T-helper 1 cell (primary cell): ENCODE data around the gene CCND1.
"Not testable (repeated sequence)": the region's sequence is repeated elsewhere in the genome, so short reads cannot be mapped to it uniquely, and the experiment has no call there.

ENCODE experiments used
- DNase-seq, 5 donors: peaks; one replicate each; pipeline ENCODE4 v3.0.0-alpha.2; 2012 to 2020

The CCND1 gene

DNA sequence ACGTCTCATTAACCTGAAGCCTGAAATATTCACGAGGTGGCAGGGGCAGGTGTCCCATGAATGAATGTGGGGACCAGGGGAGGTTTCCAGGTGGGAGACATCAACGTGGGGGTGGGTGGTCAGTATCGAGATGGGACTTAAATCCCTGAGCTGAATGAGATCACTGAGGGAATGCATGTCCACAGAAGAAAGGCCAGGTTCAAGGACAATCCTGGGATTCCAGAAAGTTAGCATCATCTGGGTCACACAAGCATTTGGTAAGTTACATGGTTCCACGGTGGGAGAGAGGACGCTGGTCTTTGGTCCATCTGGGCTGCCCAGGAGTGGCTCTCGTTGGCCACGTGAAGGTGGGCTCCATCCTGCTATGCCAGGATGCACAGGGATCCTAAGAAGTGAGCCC is 22.7 kb upstream of the CCND1 start:
- no peak for DNase-seq

DNA sequence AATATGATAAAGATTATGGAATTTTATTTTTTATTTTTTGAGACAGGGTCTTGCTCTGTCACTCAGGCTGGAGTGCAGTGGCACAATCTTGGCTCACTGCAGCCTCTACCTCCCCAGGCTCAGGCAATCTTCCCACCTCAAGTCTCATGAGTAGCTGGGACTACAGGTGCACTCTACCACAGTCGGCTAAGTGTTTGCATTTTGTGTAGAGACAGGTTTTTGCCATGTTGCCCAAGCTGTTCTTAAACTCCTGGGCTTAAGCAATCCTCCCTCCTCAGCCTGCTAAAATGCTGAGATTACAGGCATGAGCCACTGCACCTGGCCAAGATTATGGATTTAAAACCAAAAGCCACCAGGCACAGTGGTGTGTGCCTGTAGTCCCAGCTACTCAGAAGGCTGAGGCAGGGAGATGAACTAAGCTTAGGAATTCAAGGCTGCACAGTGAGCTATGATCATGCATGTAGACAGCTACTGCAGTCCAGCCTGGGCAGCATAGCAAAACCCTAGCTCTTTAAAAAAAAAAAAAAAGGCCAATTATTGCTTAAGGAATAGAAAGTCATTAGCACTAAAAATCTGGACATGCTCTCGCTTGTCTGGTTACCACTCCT is 20.2 kb upstream of the CCND1 start:
- no peak for DNase-seq

DNA sequence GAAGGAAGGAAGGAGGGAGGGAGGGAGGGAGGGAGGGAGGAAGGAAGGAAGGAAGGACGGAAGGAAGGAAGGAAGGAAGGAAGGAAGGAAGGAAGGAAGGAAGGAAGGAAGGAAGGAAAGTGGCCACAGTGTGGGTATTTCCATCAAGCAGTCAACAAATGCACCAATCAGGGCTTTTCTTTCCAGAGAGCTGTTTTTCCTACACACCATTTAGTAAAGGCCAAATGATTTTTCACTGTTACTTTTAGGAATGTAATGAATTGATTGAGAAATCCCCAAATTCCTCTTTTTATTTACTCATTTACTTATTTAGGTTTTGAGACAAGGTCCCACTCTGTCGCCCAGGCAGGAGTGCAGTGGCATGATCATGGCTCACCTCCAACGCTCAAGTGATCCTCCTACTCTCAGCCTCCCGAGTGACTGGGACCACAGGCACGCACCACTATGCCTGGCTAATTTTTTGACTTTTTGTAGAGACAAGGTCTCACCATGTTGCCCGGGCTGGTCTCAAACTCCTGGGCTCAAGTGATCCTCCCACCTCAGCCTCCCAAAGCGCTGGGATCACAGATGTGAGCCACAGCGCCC is 18.8 kb upstream of the CCND1 start:
- not testable (repeated sequence) for DNase-seq

DNA sequence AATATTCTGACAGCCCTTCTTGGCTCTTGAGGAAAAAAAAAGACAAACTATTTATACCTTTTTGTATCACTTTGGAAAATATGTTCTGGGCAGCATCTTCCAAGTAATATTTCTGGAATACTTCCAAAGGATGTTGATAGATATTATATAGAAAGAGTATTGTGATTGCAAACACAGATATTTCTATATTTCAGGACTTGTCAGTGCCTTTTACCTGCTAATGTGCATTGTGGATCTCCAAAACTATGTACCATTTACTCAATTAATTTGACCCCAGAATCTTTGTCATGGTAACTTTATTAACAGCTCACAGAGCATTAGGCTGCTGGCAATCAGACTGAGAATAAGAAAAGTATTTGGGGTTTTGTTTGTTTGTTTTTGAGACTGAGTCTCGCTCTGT is 16.7 kb upstream of the CCND1 start:
- DNase-seq: no peak

DNA sequence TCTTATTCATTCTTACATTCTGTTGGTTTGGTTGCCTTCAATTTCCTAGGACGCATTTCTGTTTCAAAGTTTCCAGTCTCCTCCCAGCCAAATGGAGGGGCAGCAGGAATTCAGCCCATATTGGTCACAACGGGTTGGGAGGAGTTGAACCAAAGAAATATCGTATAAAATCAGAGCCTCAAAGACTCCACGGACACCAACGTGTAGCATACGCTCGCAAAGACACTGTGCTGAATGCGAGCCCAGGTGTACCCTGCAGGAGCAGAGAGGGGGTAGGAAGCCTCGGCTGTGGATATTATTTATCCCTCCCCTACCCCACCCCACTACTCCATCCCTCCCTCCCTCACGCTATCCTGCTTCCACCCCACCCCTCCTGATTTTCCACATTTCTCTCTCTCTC is 15.5 kb upstream of the CCND1 start:
- DNase-seq: no peak

DNA sequence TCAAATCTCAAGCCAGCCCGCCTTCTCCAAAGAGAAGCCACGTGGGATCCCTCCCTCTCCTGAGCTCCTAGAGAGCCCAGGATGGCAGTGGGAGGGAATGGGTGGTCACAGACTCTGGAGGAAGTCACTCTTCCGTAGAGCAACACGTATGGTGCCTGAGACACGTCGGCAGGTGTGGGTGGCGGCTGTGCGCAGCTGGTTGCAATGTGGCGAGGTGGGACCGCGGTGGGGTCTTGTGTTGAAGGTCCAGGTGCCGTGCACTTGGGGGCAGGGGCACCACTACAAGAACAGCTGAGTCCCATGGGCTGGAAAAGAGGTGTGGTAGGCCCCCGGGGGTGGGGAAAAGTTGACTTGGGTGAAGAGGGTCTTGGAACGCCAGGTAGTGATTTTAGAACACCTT is 13.4 kb upstream of the CCND1 start:
- DNase-seq: no peak

DNA sequence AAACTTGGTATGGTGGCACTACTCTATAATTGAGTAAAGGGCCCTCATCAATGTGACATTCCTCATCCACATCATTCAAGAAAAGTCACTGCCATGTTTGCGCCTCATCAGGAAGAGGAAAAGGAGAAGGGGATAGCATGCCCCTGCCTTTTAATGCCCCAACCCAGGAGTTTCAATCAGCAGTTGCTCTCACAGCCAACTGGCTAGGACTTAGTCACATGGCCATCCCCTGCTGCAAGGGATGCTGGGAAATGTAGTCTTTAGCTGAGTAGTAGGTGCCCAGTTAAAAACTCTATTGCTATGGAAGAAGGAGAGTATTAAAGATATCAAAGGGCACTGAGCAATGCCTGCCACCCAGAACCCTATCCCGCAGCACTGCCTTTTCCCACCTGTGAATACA is 10.9 kb upstream of the CCND1 start:
- DNase-seq: no peak

DNA sequence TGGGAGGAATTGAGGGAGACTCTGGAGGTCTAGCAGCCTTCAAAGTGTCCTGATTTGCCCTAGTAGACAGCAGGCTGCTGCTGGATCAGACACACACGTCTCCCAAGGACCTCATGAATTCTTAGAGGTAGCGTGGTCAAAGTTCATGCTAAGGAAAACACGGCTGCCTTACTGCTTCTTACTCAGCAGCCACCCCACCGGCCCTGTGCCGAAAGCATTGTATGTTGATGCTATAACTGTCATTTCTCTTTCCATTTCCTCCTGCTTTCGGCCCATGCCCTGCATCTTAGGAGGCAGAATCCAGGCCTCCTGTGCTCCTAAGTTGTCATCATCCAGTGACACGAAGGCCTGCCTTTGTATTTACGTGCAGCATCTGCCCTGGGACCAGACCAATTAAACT is 10.5 kb upstream of the CCND1 start:
- no peak for DNase-seq

DNA sequence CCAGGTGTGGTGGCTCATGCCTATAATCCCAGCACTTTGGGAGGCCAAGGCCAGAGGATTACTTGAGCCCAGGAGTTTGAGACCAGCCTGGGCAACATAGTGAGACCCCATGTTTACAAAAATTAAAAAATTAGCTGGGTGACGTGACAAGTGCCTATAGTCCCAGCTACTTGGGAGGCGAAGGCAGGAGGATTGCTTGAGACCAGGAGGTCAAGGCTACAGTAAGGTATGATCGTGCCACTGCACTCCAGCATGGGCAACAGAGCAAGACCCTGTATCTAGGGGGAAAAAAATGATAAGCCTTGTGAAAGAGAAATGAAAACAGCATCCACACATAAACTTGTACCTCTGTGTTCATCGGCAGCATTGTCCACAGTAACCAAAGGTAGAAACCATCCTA is 8.1 kb upstream of the CCND1 start:
- no peak for DNase-seq

DNA sequence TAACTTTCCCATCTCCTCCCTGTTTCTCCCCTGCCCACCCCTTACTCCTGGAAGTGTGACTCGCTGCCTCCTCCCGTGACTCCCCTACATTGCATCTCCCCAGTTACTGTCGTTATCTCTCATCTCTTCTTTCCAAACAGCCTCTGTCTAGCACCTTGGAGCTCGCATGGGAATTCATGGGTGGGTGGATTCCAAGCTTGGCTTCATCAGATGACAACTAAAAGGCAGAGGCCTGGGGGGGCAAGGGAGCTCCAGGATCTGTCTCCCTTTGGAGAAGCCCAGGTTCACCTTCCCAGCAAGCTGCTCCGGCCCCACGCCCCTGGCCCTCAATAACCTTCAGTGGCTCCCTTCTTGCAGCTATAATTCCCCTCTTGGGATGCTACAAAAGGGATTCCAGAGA is 6.9 kb upstream of the CCND1 start:
- no peak for DNase-seq

DNA sequence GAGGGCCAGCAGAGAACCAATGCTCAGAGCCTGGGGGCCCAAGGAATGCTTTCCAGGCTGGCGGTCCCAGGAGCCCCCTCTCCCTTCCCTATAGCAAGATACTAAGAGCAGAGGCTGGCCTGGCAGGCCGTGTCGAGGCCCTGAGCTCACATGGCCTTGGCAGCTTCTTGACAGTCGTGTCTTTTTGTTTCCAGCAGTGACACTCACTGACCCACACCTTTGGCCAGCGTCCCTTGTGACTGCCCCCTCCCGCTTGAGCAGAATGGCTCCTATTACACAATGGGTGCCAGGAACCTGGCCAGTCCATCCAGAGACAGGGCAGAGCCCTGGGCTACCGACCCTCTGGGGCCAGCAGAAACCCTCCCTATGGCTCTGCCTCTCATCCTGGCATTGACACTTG is 6.4 kb upstream of the CCND1 start:
- DNase-seq: no peak

DNA sequence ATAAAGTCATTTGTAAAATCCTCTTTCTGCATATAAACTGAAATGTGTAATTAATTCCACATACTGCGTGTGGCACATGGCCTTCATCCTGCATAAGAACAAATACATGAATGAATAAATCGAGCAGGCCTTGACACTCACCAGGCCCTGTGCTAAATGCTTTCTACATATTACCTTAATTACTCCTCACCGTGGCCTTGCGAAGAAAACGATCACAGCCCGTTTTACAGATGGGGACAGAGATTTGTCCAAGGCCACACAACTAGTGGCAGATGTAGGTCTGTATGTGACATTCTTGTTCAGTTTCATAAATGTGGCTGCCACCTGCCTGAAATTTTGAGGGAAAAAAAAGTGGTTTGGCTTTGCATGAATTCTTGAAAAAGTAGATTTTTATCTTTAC is 5.8 kb upstream of the CCND1 start:
- DNase-seq: no peak

DNA sequence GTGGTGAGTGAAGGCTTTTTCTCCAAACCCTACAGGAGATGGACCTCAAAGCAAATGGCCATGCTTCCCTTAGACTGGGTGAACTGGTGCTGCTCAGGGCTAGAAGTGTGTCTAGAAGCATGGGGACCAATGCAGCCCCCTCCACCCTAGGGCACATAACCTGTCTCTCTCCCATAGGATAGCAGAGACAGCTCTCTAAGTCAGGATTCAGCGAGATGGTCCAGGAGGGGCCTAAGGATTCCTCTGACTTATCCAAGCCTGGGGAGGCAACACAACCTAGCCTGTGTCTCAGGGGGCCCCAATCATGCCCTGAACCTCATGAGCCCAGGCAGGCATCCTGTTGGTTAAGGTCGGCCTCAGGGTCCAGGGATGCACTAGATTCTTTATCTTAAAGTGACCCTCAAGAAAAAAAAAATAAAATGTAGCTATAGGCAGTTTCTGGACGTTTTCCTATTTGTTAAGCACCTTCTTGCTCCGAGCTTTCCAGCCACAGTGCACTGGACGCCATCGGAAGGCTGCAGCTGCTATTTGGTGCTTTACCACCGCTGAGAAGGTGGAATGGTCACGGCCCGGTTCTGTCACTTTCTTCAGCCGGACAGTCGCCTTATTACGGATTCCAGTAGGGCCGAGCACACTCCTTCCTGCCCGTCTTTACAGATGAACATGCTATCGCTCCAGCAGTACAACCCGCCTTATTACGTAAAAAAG is 5.0 kb upstream of the CCND1 start:
- DNase-seq: no peak

DNA sequence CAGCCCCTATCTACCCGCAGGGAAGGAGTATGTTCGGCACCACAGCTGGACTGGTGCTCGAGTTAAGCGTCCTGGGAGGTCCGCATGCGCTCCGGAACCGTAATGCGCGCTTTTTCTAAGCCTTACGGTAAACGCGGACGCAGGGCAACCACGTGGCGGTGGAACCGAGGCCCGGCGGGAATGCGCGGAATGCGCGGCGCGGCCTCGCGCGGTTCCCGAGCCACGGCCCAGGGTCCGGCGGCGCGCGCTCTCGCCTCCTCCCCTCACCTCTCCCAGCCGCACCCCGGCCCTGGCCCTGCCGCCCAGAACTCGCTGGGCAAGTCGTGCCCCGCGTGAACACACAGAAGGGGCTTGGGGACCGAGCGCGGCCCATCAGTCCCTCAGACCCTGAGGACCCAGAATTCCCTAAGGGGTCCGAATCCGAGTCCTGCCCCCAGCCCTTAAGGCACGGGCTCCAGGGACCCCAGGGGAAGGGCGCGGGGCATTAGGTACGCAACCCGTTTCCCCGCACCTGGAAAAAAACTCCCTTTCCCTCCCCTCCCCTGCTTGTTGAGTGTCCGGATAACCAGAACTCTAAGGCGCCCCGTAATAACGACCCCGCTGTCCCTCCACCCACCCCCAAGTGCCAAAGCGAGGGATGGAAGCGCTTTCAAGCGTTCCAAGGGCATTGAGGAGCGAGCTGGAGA is 4.3 kb upstream of the CCND1 start:
- DNase-seq: no peak

DNA sequence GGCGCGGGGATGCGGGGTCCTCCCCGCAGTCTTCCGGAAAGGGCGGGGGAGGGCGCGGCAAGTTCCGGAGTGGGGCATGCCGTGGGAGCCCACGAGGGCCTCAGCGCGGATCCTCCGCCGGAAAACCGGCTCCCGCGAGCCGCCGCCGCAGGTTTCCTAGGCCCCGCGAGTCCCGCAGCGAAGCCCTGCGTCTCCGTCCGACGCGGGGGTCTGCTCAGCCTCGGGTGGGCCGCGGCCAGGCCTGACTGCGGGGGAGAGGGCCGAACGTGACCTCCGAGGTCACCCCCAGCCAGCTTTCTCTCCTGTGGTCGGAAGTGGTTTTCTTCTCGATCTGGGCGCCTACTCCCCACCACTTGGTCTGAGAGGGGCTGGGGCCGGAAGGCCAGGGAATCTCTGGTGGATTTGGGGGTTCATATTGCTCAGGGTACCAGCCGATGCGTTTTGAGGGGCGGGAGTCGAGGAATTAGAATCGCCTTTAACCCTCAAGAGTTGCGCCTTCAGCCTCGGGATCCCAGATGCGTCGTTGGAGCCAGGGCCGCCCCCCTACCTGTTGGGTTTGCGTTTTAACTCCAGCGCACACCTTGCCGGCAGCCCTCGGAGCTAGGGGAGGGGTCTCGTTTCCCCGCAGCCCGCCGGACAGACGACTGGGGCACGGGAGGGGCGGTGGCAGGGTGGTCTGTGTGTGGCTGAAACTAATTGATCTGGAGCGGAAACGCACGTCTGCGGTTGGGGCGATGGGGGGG is 3.6 kb upstream of the CCND1 start:
- no peak for DNase-seq

DNA sequence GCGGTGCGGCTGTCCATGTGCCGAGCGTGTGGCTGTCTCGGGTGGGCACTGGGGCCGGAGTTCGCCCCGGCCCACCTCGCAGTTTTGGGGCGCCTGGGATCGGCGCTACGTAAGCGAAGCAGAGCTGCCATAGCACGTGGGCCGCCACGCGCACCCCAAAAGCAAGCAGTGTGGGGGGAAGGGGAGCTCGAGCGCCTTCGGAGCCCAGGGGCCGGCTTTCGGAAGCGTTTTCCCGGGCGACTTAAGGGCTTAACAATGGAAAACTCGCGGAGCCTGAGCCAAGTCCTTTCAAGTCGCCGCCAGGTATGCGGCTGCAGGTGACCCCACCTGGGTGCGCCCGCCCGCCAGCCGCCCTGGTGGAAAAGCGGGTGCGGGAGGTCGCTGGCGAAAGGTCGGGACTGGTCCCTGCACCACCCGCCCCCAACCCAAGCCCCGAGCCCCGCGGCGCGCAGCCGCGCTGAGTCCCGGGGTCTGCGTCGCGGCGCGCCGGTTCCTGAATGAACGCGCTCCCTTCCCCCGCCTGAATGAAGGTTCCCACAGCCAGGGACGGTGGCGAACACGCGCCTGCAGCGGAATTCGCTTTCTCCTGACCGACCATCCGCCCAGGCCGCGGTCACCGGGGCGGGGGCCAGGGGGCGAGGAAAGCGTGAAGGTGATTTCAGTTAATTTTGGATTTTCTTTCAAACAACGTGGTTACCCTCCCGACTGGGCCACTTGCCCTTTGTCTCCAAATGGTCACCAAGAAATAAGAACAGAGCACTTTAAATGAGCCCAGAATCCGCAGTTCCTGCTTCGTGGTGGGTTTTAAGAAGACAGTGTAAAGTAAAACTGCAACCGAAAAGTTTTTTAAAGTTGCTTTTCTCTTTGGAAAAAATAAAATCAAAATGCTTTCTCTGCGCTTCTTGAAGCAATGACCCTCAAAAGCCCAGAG is 2.8 kb upstream of the CCND1 start:
- DNase-seq: no peak

DNA sequence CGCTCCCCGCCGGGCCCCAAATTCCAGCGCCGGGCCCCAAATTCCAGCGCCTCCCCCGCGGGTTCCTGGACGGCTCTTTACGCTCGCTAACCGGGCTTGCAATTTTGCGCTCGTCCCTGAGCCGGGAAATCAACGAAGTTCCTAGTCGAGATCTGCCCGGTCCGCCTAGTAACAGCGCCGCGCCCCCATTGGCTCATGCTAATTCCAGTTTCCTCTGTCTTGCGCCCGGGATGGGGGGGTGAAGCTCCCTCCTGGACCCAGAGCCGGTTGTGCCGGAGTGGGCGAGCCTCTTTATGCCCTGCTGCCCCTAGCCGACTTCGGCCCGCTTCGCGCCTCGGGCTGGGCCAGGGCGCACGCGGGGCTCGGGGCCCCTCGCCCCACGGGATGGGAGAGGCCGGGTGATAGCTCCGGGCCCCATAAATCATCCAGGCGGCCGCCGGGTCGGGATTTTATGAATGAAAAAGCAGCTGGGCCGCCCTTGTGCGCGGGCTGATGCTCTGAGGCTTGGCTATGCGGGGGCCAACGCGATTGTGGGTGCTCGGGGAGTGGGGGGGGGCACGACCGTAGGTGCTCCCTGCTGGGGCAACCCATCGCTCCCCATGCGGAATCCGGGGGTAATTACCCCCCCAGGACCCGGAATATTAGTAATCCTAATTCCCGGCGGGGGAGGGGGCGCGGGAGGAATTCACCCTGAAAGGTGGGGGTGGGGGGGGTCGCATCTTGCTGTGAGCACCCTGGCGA is 1.8 kb upstream of the CCND1 start:
- DNase-seq: no peak

DNA sequence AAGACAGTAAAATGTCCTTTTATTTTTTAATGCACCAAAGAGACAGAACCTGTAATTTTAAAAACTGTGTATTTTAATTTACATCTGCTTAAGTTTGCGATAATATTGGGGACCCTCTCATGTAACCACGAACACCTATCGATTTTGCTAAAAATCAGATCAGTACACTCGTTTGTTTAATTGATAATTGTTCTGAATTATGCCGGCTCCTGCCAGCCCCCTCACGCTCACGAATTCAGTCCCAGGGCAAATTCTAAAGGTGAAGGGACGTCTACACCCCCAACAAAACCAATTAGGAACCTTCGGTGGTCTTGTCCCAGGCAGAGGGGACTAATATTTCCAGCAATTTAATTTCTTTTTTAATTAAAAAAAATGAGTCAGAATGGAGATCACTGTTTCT is 1.1 kb upstream of the CCND1 start:
- DNase-seq: no peak

DNA sequence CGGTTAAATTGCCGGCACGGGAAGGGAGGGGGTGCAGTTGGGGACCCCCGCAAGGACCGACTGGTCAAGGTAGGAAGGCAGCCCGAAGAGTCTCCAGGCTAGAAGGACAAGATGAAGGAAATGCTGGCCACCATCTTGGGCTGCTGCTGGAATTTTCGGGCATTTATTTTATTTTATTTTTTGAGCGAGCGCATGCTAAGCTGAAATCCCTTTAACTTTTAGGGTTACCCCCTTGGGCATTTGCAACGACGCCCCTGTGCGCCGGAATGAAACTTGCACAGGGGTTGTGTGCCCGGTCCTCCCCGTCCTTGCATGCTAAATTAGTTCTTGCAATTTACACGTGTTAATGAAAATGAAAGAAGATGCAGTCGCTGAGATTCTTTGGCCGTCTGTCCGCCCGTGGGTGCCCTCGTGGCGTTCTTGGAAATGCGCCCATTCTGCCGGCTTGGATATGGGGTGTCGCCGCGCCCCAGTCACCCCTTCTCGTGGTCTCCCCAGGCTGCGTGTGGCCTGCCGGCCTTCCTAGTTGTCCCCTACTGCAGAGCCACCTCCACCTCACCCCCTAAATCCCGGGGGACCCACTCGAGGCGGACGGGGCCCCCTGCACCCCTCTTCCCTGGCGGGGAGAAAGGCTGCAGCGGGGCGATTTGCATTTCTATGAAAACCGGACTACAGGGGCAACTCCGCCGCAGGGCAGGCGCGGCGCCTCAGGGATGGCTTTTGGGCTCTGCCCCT is 529 bp upstream of the CCND1 start:
- no peak for DNase-seq

DNA sequence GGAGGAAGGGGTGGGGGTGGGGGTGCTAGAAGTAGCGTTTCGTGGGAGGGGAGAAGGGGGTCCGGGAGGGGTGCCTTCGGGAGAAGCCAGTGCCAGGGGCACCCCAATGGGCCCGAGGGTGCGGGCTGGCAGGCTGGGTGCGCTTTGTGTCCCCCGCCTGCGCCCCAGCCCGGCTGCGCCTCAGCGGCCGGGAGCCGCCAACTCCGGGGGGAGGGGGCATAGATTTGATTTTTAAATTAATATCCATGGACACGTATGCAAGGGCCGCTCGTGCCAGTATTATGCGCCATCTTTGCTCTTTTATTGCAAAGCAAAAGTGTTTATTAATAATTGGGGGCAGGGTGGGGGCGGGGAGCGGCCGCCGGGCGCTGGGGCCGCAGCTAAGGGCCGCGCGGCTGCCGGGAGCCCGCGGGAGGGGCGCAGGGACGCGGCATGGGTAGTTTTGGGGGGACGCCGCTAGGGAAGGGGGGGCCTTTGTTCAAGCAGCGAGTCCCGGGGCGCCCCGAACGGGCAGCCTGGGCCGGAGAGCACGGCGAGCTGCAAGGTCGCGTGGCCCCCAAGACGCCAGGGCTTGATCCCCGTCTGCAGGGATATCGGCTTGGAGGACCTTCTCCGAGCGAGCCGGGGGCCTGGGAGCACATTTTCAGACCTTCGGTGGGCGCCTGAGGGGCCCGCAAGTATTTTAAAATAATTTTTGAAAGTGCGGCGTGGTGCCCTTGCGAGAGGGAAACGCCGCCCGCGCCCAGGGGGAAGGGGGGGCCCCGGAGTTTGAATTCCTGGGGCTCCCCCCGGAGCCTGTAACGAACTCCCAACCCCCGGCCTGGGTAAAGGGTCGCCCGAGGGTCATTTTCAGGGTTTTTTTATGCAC is 959 bp downstream of the CCND1 start:
- DNase-seq: no peak
